H1 (cell line): ENCODE measurements around the gene MCUB. TPM values are rescaled to one million over a fixed set of nuclear protein-coding genes. Genes with fewer than 3 reads are reported as not detected.
"Not testable (repeated sequence)": the region's sequence is repeated elsewhere in the genome, so short reads cannot be mapped to it uniquely, and the experiment has no call there.

Experiments
- CTCF ChIA-PET: fragments of 300-600 bp; sonication (Branson Sonifier 250); formaldehyde crosslinking; loops from one replicate; lab custom pipeline; 2021; ENCODE audit not compliant: partially characterized antibody; lab: Charles Lee
- POLR2A ChIA-PET: fragments of 300-600 bp; sonication (Branson Sonifier 250); formaldehyde crosslinking; loops from one replicate; lab custom pipeline; 2021; ENCODE audit warnings: inconsistent platforms; ENCODE audit not compliant: partially characterized antibody; lab: Charles Lee
- DNase-seq, 2 experiments: peaks; one replicate each; pipeline versions ENCODE4 v3.0.0 to v3.0.0-alpha.2; 2010 to 2022; ENCODE audit warnings: low spot score in 2 of 2, low read depth in 1 of 2, mixed read lengths in 1 of 2
- FAIRE-seq: peaks from 2 replicates; lab custom pipeline; 2011; peaks lifted over from hg19 to GRCh38; lab: Jason Lieb, UNC
- H2AFZ ChIP-seq: 2 replicates; pipeline ENCODE4 v1.8.1; 2012; ENCODE audit warnings: low read length, inconsistent platforms
- H2AK5ac ChIP-seq: 2 replicates; pipeline ENCODE4 v1.6.1; 2013; ENCODE audit warnings: low read depth, low read length
- H2BK120ac ChIP-seq: replicated peaks from 2 replicates; pipeline ENCODE3; 2013; ENCODE audit warnings: low read depth, low read length, inconsistent platforms
- H2BK12ac ChIP-seq: 2 replicates; pipeline ENCODE4 v1.6.1; 2013; ENCODE audit warnings: low read depth, low read length
- H2BK15ac ChIP-seq: 2 replicates; pipeline ENCODE4 v1.6.1; 2013; ENCODE audit warnings: low read length
- H2BK20ac ChIP-seq: 2 replicates; pipeline ENCODE4 v1.6.1; 2013; ENCODE audit warnings: low read length
- H2BK5ac ChIP-seq: 2 replicates; pipeline ENCODE4 v1.6.1; 2013; ENCODE audit warnings: low read depth, low read length
- H3K14ac ChIP-seq: 2 replicates; pipeline ENCODE4 v1.6.1; 2013; ENCODE audit warnings: inconsistent platforms; ENCODE audit not compliant: insufficient read length
- H3K18ac ChIP-seq: 2 replicates; pipeline ENCODE4 v1.6.1; 2013; ENCODE audit warnings: low read length; ENCODE audit errors: extremely low read depth
- H3K23ac ChIP-seq: 2 replicates; pipeline ENCODE4 v1.6.1; 2013; ENCODE audit warnings: inconsistent platforms; ENCODE audit not compliant: insufficient read length
- H3K23me2 ChIP-seq: 2 replicates; pipeline ENCODE4 v1.6.1; 2013; ENCODE audit warnings: low read depth, low read length
- H3K27ac ChIP-seq: 2 replicates; pipeline ENCODE4 v1.6.1; 2011; ENCODE audit warnings: low read depth, low read length, inconsistent platforms
- H3K27me3 ChIP-seq, 4 experiments: replicated peaks in 1 of 4; 1 replicate in 1 of 4; 2 replicates in 3 of 4; pipeline versions ENCODE4 v1.6.1 to v1.8.1; 2011 to 2013; ENCODE audit warnings: low read length in 3 of 4, mild to moderate bottlenecking in 3 of 4, inconsistent platforms in 2 of 4, mixed read lengths in 2 of 4, moderate library complexity in 1 of 4; ENCODE audit not compliant: control insufficient read depth in 3 of 4, insufficient read depth in 3 of 4; ENCODE audit errors: extremely low read depth in 1 of 4
- H3K36me3 ChIP-seq, 4 experiments: 2 replicates each; pipeline versions ENCODE4 v1.6.1 to v1.8.1; 2011 to 2013; ENCODE audit warnings: mild to moderate bottlenecking in 4 of 4, low read length in 3 of 4, moderate library complexity in 2 of 4, control low read depth in 1 of 4, inconsistent platforms in 1 of 4; ENCODE audit not compliant: insufficient read depth in 4 of 4, control insufficient read depth in 2 of 4
- H3K4ac ChIP-seq: replicated peaks from 2 replicates; pipeline ENCODE3; 2013; ENCODE audit warnings: low read length, low read depth, mixed read lengths, inconsistent platforms; ENCODE audit not compliant: insufficient read length
- H3K4me1 ChIP-seq, 4 experiments: replicated peaks in 1 of 4; 1 replicate in 1 of 4; 2 replicates in 3 of 4; pipeline versions ENCODE4 v1.6.1 to v1.8.1; 2011 to 2013; ENCODE audit warnings: low read length in 3 of 4, inconsistent platforms in 2 of 4, mixed read lengths in 1 of 4; ENCODE audit not compliant: insufficient read depth in 4 of 4, control insufficient read depth in 3 of 4
- H3K4me2 ChIP-seq, 2 experiments: 2 replicates each; pipeline versions ENCODE4 v1.6.1 to v1.8.1; 2011 to 2013; ENCODE audit warnings: low read depth in 2 of 2, low read length in 2 of 2, control low read depth in 1 of 2, inconsistent platforms in 1 of 2, mild to moderate bottlenecking in 1 of 2; ENCODE audit not compliant: insufficient read depth in 1 of 2
- H3K4me3 ChIP-seq, 4 experiments: fragments of 200-600, 300-600 bp in 1 of 4; sonication (generic), shearing (Covaris generic), sonication (Bioruptor Twin) in 1 of 4; 2 replicates each; pipeline versions ENCODE4 v1.5.1 to v1.8.1; 2011 to 2016; ENCODE audit warnings: low read length in 4 of 4, low read depth in 3 of 4, control low read depth in 2 of 4, inconsistent platforms in 2 of 4, mild to moderate bottlenecking in 2 of 4, mixed read lengths in 1 of 4, moderate library complexity in 1 of 4; ENCODE audit not compliant: insufficient read depth in 2 of 4; ENCODE audit errors: extremely low read depth in 1 of 4
- H3K56ac ChIP-seq: replicated peaks from 2 replicates; pipeline ENCODE3; 2013; ENCODE audit warnings: low read depth, mild to moderate bottlenecking, mixed read lengths, low read length, inconsistent platforms; ENCODE audit not compliant: insufficient read length
- H3K79me1 ChIP-seq: 2 replicates; pipeline ENCODE4 v1.6.1; 2013; ENCODE audit warnings: low read depth, low read length, control low read depth
- H3K79me2 ChIP-seq, 2 experiments: 2 replicates each; pipeline versions ENCODE4 v1.6.1 to v1.8.1; 2012 to 2013; ENCODE audit warnings: low read length in 2 of 2, mild to moderate bottlenecking in 2 of 2, inconsistent platforms in 1 of 2; ENCODE audit not compliant: insufficient read depth in 2 of 2, control insufficient read depth in 1 of 2
- H3K9ac ChIP-seq, 4 experiments: replicated peaks in 1 of 4; 1 replicate in 1 of 4; 2 replicates in 3 of 4; pipeline versions ENCODE4 v1.6.1 to v1.8.1; 2011 to 2013; ENCODE audit warnings: low read depth in 3 of 4, low read length in 3 of 4, control low read depth in 2 of 4, mild to moderate bottlenecking in 2 of 4, moderate library complexity in 2 of 4, inconsistent platforms in 1 of 4; ENCODE audit errors: extremely low read depth in 1 of 4
- H3K9me3 ChIP-seq, 2 experiments: 2 replicates each; pipeline versions ENCODE4 v1.6.1 to v1.8.1; 2012 to 2013; ENCODE audit warnings: mild to moderate bottlenecking in 2 of 2, moderate library complexity in 2 of 2, control low read depth in 1 of 2, inconsistent platforms in 1 of 2, low read depth in 1 of 2, low read length in 1 of 2, mixed read lengths in 1 of 2; ENCODE audit not compliant: insufficient read depth in 2 of 2
- H4K20me1 ChIP-seq, 2 experiments: replicated peaks in 1 of 2; 2 replicates each; pipeline versions ENCODE3 to v1.8.1; 2011 to 2013; ENCODE audit warnings: inconsistent platforms in 2 of 2, low read length in 2 of 2, mild to moderate bottlenecking in 1 of 2; ENCODE audit not compliant: insufficient read depth in 2 of 2, control insufficient read depth in 1 of 2
- H4K5ac ChIP-seq: 2 replicates; pipeline ENCODE4 v1.6.1; 2013; ENCODE audit warnings: low read length, low read depth, mixed read lengths, inconsistent platforms; ENCODE audit not compliant: insufficient read length
- H4K8ac ChIP-seq: 2 replicates; pipeline ENCODE4 v1.8.0; 2013; ENCODE audit warnings: mild to moderate bottlenecking, moderate library complexity, low read length, inconsistent platforms; ENCODE audit not compliant: insufficient read depth; ENCODE audit errors: extremely low read depth
- H4K91ac ChIP-seq: replicated peaks from 2 replicates; pipeline ENCODE3; 2013; ENCODE audit warnings: low read length, mixed read lengths, inconsistent platforms; ENCODE audit not compliant: insufficient read length
- WGBS, 2 experiments: shearing (Covaris generic) in 1 of 2; methylation state at CpG; one replicate each; pipeline versions ENCODE4 v1.1.6 to v1.1.7; 2013 to 2015; ENCODE audit warnings: low lambda C conversion rate in 2 of 2, mixed read lengths in 2 of 2, inconsistent platforms in 1 of 2, low coverage in 1 of 2, missing lambda C conversion rate in 1 of 2; ENCODE audit not compliant: insufficient replicate concordance in 2 of 2, insufficient coverage in 1 of 2, insufficient read length in 1 of 2; ENCODE audit errors: extremely low coverage in 1 of 2, missing lambda C conversion rate in 1 of 2; 5-methylcytosine and 5-hydroxymethylcytosine counted together
- polyA plus RNA-seq, 7 experiments: library from polyadenylated mRNA; depleted of rRNA in 3 of 7; stranded (reverse) in 5 of 7; unstranded in 2 of 7; fragments of >200 nt in 5 of 7; fragments of 200-250 nt in 2 of 7; gene quantifications; 1 replicate in 5 of 7; 2 replicates in 1 of 7; 4 replicates in 1 of 7; pipeline versions ENCODE4 v1.2.1 to v1.2.3, GENCODE V29; 2011 to 2013; ENCODE audit warnings: missing spikeins in 2 of 7, mixed read lengths in 2 of 7
- total RNA-seq: library from RNA; stranded (reverse); fragmentation: NEBNext Ultra II Directional; extraction: Animal tissue kit (Norgen Biotek cat#: 25700); gene quantifications from 2 replicates; pipeline ENCODE4 v1.2.1, GENCODE V29; 2021

The MCUB gene
- total and polyA plus RNA-seq, 2 of the 8 experiments (the other 6 are each of a cell fraction or from before 2014, with no cell fraction given), result 15.2 to 19.4 TPM

DNA sequence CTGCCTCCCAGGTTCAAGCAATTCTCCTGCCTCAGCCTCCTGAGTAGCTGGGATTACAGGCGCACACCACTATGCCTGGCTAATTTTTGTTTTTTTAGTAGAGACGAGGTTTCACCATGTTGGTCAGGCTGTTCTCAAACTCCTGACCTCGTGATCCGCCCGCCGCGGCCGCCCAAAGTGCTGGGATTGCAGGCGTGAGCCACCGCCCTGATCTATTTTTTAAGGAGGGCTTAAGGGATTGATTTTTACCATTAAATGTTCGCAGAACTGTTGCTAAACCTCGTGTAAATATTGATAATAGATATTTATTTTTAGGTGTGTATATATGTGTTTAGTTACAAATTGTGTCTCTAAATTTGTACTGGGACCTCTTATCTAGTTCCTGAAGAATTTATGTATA is 46.7 kb upstream of the MCUB start:
- H3K18ac ChIP-seq, H3K4me1 ChIP-seq, H4K91ac ChIP-seq, H3K27ac ChIP-seq, FAIRE-seq, H2AFZ ChIP-seq, H3K9ac ChIP-seq, H2BK120ac ChIP-seq, H4K5ac ChIP-seq, H2BK12ac ChIP-seq, H4K8ac ChIP-seq, POLR2A ChIA-PET, CTCF ChIA-PET, H3K23me2 ChIP-seq, H3K79me2 ChIP-seq, H3K79me1 ChIP-seq, H3K23ac ChIP-seq, H3K4me3 ChIP-seq, H2BK20ac ChIP-seq, H3K9me3 ChIP-seq, H2AK5ac ChIP-seq, H3K27me3 ChIP-seq, H2BK15ac ChIP-seq, H3K56ac ChIP-seq, H4K20me1 ChIP-seq, H3K14ac ChIP-seq, H3K4me2 ChIP-seq, DNase-seq, H2BK5ac ChIP-seq, H3K4ac ChIP-seq: not testable (repeated sequence)
- WGBS, 2 experiments, result 94% methylated on average over 12 of the region's 12 CpGs; no CpG with 5 or more reads in 1 of the 2 experiments
- H3K36me3 ChIP-seq, result peaks cover 2 to 21% (median 13%) of the 10 kb centered on the region in 4 experiments; a peak in 7 of 8 replicates
